Liver (tissue), 9 donors: Measurements from ENCODE around the gene GALNTL6. TPM values are rescaled to one million over a fixed set of nuclear protein-coding genes. Genes with fewer than 3 reads are reported as not detected.

Source experiments
- DNase-seq: peaks from one replicate; pipeline ENCODE4 v3.0.0-alpha.2; 2017; ENCODE audit warnings: low spot score
- H3K27ac ChIP-seq, 2 donors: one replicate each; pipeline ENCODE4 v1.7.0; 2013; ENCODE audit warnings: inconsistent platforms in 2 of 2, low read length in 2 of 2, control low read depth in 1 of 2, low read depth in 1 of 2, mild to moderate bottlenecking in 1 of 2
- H3K27me3 ChIP-seq, 4 donors: one replicate each; pipeline versions ENCODE4 v1.6.1 to v1.7.0; 2013; ENCODE audit warnings: low read length in 3 of 4, inconsistent platforms in 1 of 4, mild to moderate bottlenecking in 1 of 4, moderate library complexity in 1 of 4; ENCODE audit not compliant: control insufficient read depth in 4 of 4, insufficient read depth in 4 of 4
- H3K36me3 ChIP-seq, 4 donors: one replicate each; pipeline versions ENCODE4 v1.6.1 to v1.7.0; 2013; ENCODE audit warnings: low read length in 3 of 4, mild to moderate bottlenecking in 3 of 4, low read depth in 1 of 4, moderate library complexity in 1 of 4; ENCODE audit not compliant: control insufficient read depth in 4 of 4, insufficient read depth in 3 of 4
- H3K4me1 ChIP-seq, 4 donors: one replicate each; pipeline versions ENCODE4 v1.6.1 to v1.7.0; 2013; ENCODE audit warnings: low read length in 3 of 4, mild to moderate bottlenecking in 3 of 4, moderate library complexity in 1 of 4; ENCODE audit not compliant: control insufficient read depth in 4 of 4, insufficient read depth in 4 of 4
- H3K4me3 ChIP-seq, 3 donors: one replicate each; pipeline versions ENCODE4 v1.6.1 to v1.7.0; 2013; ENCODE audit warnings: low read length in 3 of 3, control low read depth in 1 of 3, low read depth in 1 of 3, mild to moderate bottlenecking in 1 of 3
- H3K9ac ChIP-seq, 2 donors: one replicate each; pipeline ENCODE4 v1.7.0; 2013; ENCODE audit warnings: low read length in 2 of 2, mild to moderate bottlenecking in 2 of 2, moderate library complexity in 2 of 2, control low read depth in 1 of 2, low read depth in 1 of 2
- H3K9me3 ChIP-seq, 4 donors: one replicate each; pipeline versions ENCODE4 v1.6.1 to v1.7.0; 2013; ENCODE audit warnings: low read length in 3 of 4; ENCODE audit not compliant: control insufficient read depth in 4 of 4
- ATF3 ChIP-seq: IDR thresholded peaks from 2 replicates; pipeline ENCODE4 v1.6.1; 2016; ENCODE audit warnings: antibody characterized with exemption
- CTCF ChIP-seq: fragments of 150-350 bp; IDR thresholded peaks from 2 replicates; pipeline ENCODE4 v1.5.1; 2017; ENCODE audit warnings: improper control_type of control experiment, low read depth, low read length; ENCODE audit not compliant: missing input control
- EGR1 ChIP-seq, 2 donors: IDR thresholded peaks; 2 replicates each; pipeline ENCODE4 v1.6.1; 2016 to 2018; ENCODE audit warnings: antibody characterized with exemption in 2 of 2, low read depth in 2 of 2
- FOXA1 ChIP-seq: IDR thresholded peaks from 2 replicates; pipeline ENCODE4 v1.6.1; 2016; ENCODE audit warnings: antibody characterized with exemption
- FOXA2 ChIP-seq: IDR thresholded peaks from 2 replicates; pipeline ENCODE4 v1.6.1; 2016; ENCODE audit warnings: antibody characterized with exemption
- GABPA ChIP-seq, 2 donors: IDR thresholded peaks in 1 of 2; conservative IDR thresholded peaks in 1 of 2; 2 replicates each; pipeline ENCODE4 v1.6.1; 2016; ENCODE audit warnings: antibody characterized with exemption in 2 of 2, mild to moderate bottlenecking in 1 of 2, moderate library complexity in 1 of 2
- HNF4G ChIP-seq: IDR thresholded peaks from 2 replicates; pipeline ENCODE4 v1.6.1; 2016; ENCODE audit warnings: antibody characterized with exemption
- JUND ChIP-seq, 2 donors: IDR thresholded peaks; 2 replicates each; pipeline ENCODE4 v1.6.1; 2016; ENCODE audit warnings: antibody characterized with exemption in 2 of 2
- MAX ChIP-seq: IDR thresholded peaks from 2 replicates; pipeline ENCODE4 v1.6.1; 2016; ENCODE audit warnings: antibody characterized with exemption
- NR2F2 ChIP-seq: IDR thresholded peaks from 2 replicates; pipeline ENCODE4 v1.6.1; 2016; ENCODE audit warnings: antibody characterized with exemption
- RAD21 ChIP-seq, 2 donors: IDR thresholded peaks; 2 replicates each; pipeline ENCODE4 v1.6.1; 2016; ENCODE audit warnings: antibody characterized with exemption in 2 of 2, mild to moderate bottlenecking in 2 of 2
- REST ChIP-seq: IDR thresholded peaks from 2 replicates; pipeline ENCODE4 v1.6.1; 2016; ENCODE audit warnings: antibody characterized with exemption, mild to moderate bottlenecking
- RXRA ChIP-seq, 2 donors: IDR thresholded peaks; 2 replicates each; pipeline ENCODE4 v1.6.1; 2017 to 2018; ENCODE audit warnings: antibody characterized with exemption in 2 of 2, mild to moderate bottlenecking in 1 of 2
- SP1 ChIP-seq: IDR thresholded peaks from 2 replicates; pipeline ENCODE4 v1.6.1; 2018; ENCODE audit warnings: antibody characterized with exemption, mild to moderate bottlenecking
- TAF1 ChIP-seq: conservative IDR thresholded peaks from 2 replicates; pipeline ENCODE4 v1.6.1; 2016; ENCODE audit warnings: antibody characterized with exemption, mild to moderate bottlenecking
- YY1 ChIP-seq: IDR thresholded peaks from 2 replicates; pipeline ENCODE4 v1.6.1; 2016; ENCODE audit warnings: antibody characterized with exemption, mild to moderate bottlenecking
- ZBTB33 ChIP-seq: IDR thresholded peaks from 2 replicates; pipeline ENCODE4 v1.6.1; 2016; ENCODE audit warnings: antibody characterized with exemption
- WGBS: extraction: QIAGEN DNeasy Blood & Tissue Kit; methylation state at CpG from one replicate; pipeline ENCODE4 v1.1.7; 2013; 5-methylcytosine and 5-hydroxymethylcytosine counted together
- polyA plus RNA-seq, 2 donors: library from polyadenylated mRNA; stranded (reverse) in 1 of 2; unstranded in 1 of 2; fragments of 200-250 nt in 1 of 2; fragments of >200 nt in 1 of 2; fragmentation: Nextera tagmentation in 1 of 2; extraction: Ambion mirVana in 1 of 2; gene quantifications; one replicate each; pipeline versions ENCODE4 v1.2.1 to v1.2.3, GENCODE V29; 2013 to 2015
- total RNA-seq, 2 donors: library from RNA; depleted of rRNA; stranded (reverse); fragments of >200 nt; gene quantifications; one replicate each; pipeline ENCODE4 v1.2.3, GENCODE V29; 2014
- donor health status: healthy.
- donor health status: healthy.
- donor health status: healthy.
- donor health status: healthy.
- donor health status: healthy.

The GALNTL6 gene
- total and polyA plus RNA-seq, 4 donors = 0.06 to 0.08 TPM; not detected in 2

GRCh38 chr4:172983631-172984030 is 1170.4 kb downstream of the GALNTL6 start:
- TF ChIP-seq EGR1 (IDR thresholded peaks at IDR 0.05; ENCODE audit: low read depth in 2 of 2) (no peak), FOXA1 (no peak), YY1 (no peak), ATF3 (no peak), HNF4G (no peak), FOXA2 (no peak), GABPA (IDR thresholded peaks at IDR 0.05 in 1 of 2, conservative IDR thresholded peaks at IDR 0.05 in 1 of 2) (no peak), REST (no peak), ZBTB33 (no peak), NR2F2 (no peak), MAX (no peak), TAF1 (no peak)
- no peak for DNase-seq
- Histone ChIP-seq H3K9me3 (no peaks in the 10 kb centered on the region), H3K27ac (no peak overlapping the region), H3K4me1 (peaks cover 0 to 9% (median 5%) of the 10 kb centered on the region in 4 donors), H3K27me3 (no peaks in the 10 kb centered on the region), H3K9ac (no peak overlapping the region), H3K4me3 (no peak overlapping the region), H3K36me3 (no peaks in the 10 kb centered on the region)
- WGBS = 96% methylated on average over 3 of the region's 3 CpGs

- TF ChIP-seq FOXA2 (no peak), ZBTB33 (no peak), REST (no peak), FOXA1 (no peak), SP1 (no peak), JUND (IDR thresholded peaks at IDR 0.05) (no peak), RXRA (IDR thresholded peaks at IDR 0.05) (no peak), RAD21 (IDR thresholded peaks at IDR 0.05) (no peak), HNF4G (no peak), CTCF (no peak), GABPA (IDR thresholded peaks at IDR 0.05 in 1 of 2, conservative IDR thresholded peaks at IDR 0.05 in 1 of 2) (no peak), ATF3 (no peak), TAF1 (no peak)
- DNase-seq = no peak
Observed at GRCh38 chr4:172985552-172985951, 1172.3 kb downstream of the GALNTL6 start.

More at GRCh38 chr4:172985552-172985951, 1172.3 kb downstream of the GALNTL6 start:
- Histone ChIP-seq H3K4me1 (no peaks in the 10 kb centered on the region), H3K27me3 (no peaks in the 10 kb centered on the region), H3K27ac (no peak overlapping the region), H3K9me3 (peaks cover 0 to 1% (median 0%) of the 10 kb centered on the region in 4 donors), H3K36me3 (no peaks in the 10 kb centered on the region), H3K4me3 (no peak overlapping the region), H3K9ac (no peak overlapping the region)
- WGBS = 81% methylated on average over 2 of the region's 2 CpGs
